Endothelial cell of hepatic sinusoid (primary cell): ENCODE data around the gene SP6.

Source experiments
- in situ Hi-C: cut with HindIII; loops from 2 replicates; pipeline ENCODE4 v1.10.0; 2017; ENCODE audit warnings: low sequenced_read_pairs

The SP6 gene

GRCh38 chr17:47800686-47801085 lies 50.3 kb downstream of the SP6 start:
- in situ Hi-C loops = no loop called here

DNA sequence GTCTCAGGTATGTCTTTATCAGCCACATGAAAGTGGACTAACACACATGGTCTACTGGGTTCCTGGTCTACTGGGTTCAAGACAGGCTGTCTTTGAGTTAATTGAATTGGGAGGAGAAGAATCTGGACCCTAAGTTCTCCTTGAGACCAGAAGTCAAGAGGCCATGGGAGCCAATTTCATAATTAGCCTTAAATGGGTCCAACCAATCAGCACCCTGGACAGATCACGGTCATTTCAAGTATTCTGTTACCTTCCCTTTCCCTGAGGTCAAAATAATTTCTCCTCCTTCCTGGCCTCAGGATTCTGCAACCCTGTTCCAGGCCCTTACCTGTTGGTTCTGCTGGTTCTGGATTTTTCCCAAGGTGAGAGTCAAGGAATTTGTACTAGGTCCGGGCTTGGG lies 53.2 kb downstream of the SP6 start:
- in situ Hi-C loops = no loop called here
